Astrocyte of the cerebellum (primary cell): Measurements from ENCODE around the gene YAE1.

Experiments
- DNase-seq: peaks from one replicate; pipeline ENCODE4 v3.0.0-alpha.2; 2011; ENCODE audit warnings: low read depth
- H3K4me3 ChIP-seq: 2 replicates; pipeline ENCODE4 v1.5.1; 2011; ENCODE audit warnings: mild to moderate bottlenecking, low read depth, low read length, moderate library complexity
- in situ Hi-C: cut with HindIII; loops from 2 replicates; pipeline ENCODE4 v1.10.0; 2017; ENCODE audit warnings: low sequenced_read_pairs
- TF ChIP-seq, protein P1 (sequence below): IDR thresholded peaks from 2 replicates; pipeline ENCODE4 v1.5.1; 2012; ENCODE audit warnings: low read length, low read depth, moderate library complexity, mild to moderate bottlenecking; ENCODE audit errors: missing control alignments

YAE1 gene

GRCh38 chr7:39615350-39615975 lies 49.3 kb downstream of the YAE1 start:
- DNase-seq = no peak
- TF ChIP-seq, protein P1, sequence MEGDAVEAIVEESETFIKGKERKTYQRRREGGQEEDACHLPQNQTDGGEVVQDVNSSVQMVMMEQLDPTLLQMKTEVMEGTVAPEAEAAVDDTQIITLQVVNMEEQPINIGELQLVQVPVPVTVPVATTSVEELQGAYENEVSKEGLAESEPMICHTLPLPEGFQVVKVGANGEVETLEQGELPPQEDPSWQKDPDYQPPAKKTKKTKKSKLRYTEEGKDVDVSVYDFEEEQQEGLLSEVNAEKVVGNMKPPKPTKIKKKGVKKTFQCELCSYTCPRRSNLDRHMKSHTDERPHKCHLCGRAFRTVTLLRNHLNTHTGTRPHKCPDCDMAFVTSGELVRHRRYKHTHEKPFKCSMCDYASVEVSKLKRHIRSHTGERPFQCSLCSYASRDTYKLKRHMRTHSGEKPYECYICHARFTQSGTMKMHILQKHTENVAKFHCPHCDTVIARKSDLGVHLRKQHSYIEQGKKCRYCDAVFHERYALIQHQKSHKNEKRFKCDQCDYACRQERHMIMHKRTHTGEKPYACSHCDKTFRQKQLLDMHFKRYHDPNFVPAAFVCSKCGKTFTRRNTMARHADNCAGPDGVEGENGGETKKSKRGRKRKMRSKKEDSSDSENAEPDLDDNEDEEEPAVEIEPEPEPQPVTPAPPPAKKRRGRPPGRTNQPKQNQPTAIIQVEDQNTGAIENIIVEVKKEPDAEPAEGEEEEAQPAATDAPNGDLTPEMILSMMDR = no peak
- in situ Hi-C loops = no loop called here
- H3K4me3 ChIP-seq = no peak overlapping the region

GRCh38 chr7:39616138-39616537 lies 49.9 kb downstream of the YAE1 start:
- DNase-seq = no peak
- TF ChIP-seq, protein P1 = no peak
- H3K4me3 ChIP-seq = no peak overlapping the region
- in situ Hi-C loops = no loop called here

DNA sequence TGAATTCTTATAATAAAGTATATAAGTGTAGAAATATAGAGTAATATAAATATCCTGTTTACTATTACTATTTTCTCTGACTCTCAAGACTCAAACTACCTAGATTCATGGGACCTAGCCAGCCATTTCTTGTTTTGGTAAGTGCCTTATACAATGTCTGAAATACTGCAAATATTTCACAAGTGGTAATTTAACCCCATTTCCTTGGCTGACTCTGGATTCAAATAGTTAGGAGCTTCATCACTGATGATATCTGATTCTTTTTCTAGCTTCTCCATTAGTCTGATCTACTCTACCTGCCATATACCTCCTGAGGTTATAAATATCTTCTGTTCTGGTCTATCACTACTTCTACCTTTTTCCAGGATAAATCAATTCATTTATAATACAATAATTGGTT lies 50.8 kb downstream of the YAE1 start:
- DNase-seq = no peak
- H3K4me3 ChIP-seq = no peak overlapping the region
- TF ChIP-seq, protein P1 = no peak
- in situ Hi-C loops = no loop called here

DNA sequence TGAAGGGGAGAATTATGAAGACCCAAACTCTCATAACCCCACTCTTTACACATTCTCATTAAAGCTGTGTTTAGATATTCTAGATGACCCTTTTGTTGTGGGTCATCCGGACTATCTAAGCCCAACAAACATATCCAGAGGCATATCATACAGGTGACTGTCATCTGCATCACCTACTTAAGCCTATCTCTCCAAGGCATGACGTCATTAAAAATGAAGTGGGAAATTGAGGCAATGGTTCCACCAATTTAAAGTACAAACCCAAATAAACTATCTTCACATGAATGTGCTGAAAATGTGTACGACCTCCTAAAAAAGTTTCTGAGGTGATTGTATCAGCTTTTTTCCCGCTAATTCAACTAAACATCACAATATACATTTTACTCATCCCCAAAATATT lies 52.7 kb downstream of the YAE1 start:
- TF ChIP-seq, protein P1 = no peak
- H3K4me3 ChIP-seq = no peak overlapping the region
- no peak for DNase-seq
- in situ Hi-C loops = no loop called here

- no peak overlapping the region for H3K4me3 ChIP-seq
- TF ChIP-seq, protein P1 = no peak
- in situ Hi-C loops = no loop called here
- DNase-seq = no peak
Measured at GRCh38 chr7:39620486-39620885, 54.3 kb downstream of the YAE1 start.

- in situ Hi-C loops = no loop called here
- TF ChIP-seq, protein P1 = no peak
- no peak overlapping the region for H3K4me3 ChIP-seq
- peak; percentile 40 for DNase-seq
Measured at GRCh38 chr7:39621261-39621660, 55.1 kb downstream of the YAE1 start.

- in situ Hi-C loops = no loop called here
- no peak for DNase-seq
- TF ChIP-seq, protein P1 = no peak
- peak overlapping the region; percentile 72 for H3K4me3 ChIP-seq
Measured at GRCh38 chr7:39621784-39622411, 55.7 kb downstream of the YAE1 start.
